GM21723 (cell line): ENCODE results near the gene MOK.

Experiments used
- ATAC-seq: cut with Tn5 transposase; IDR thresholded peaks from one replicate; pipeline ENCODE4 v1.9.1; 2021; ENCODE audit warnings: mild to moderate bottlenecking, moderate library complexity; ENCODE audit not compliant: unreplicated experiment

Gene MOK

GRCh38 chr14:102184316-102185035, 120.5 kb downstream of the MOK start:
- no peak for ATAC-seq

- no peak for ATAC-seq
These were observed 121.1 kb downstream of the MOK start for GRCh38 chr14:102183886-102184285.

GRCh38 chr14:102182936-102183619, 121.9 kb downstream of the MOK start:
- no peak for ATAC-seq

GRCh38 chr14:102182190-102182589, 122.8 kb downstream of the MOK start:
- no peak for ATAC-seq

- no peak for ATAC-seq
These were observed 123.8 kb downstream of the MOK start for GRCh38 chr14:102181187-102181586.

- ATAC-seq, result no peak
These were observed 124.5 kb downstream of the MOK start for GRCh38 chr14:102180248-102180998.
